GM12892 (cell line): Measurements from ENCODE around the gene PGAM2.
A peak's percentile ranks its signal among the peaks of the same experiment; 100 is the strongest.

Experiments used
- POLR2A ChIP-seq: IDR thresholded peaks from 2 replicates; pipeline ENCODE4 v1.6.1; 2011; ENCODE audit warnings: low read depth, low read length, control low read depth
- TAF1 ChIP-seq: IDR thresholded peaks from 2 replicates; pipeline ENCODE4 v1.6.1; 2011; ENCODE audit warnings: low read depth, mild to moderate bottlenecking, control low read depth, low read length, borderline replicate concordance

DNA sequence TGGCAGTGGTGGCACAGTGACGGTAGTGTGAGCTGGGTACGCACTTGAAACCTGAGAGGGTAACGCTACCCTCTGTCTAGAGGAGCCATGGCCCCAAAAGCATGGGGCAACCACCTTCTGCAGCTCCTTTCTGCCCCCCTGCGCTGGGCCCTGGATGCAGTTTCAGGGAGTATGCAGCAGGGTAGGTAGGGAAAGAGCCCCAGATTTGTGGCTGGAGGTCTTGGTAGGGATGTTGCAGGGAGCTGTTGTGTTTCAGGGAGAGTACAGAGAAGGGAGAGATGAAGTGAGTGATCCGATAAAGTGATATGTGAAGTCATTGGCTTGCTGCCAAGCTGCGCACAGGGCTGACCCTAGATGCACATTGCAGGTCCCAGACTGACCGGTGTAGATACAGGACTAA, 2.7 kb upstream of the PGAM2 start:
- peak; percentile 8; the same call in 1 of the 2 replicates for TF ChIP-seq POLR2A
- no peak for TF ChIP-seq TAF1
